ENCODE measurements around the gene BTLA. TPM values are rescaled to one million over a fixed set of nuclear protein-coding genes. Genes with fewer than 3 reads are reported as not detected.

BTLA gene
- polyA plus RNA-seq, 3 donors = 0.05 TPM; not detected in 2

DNA sequence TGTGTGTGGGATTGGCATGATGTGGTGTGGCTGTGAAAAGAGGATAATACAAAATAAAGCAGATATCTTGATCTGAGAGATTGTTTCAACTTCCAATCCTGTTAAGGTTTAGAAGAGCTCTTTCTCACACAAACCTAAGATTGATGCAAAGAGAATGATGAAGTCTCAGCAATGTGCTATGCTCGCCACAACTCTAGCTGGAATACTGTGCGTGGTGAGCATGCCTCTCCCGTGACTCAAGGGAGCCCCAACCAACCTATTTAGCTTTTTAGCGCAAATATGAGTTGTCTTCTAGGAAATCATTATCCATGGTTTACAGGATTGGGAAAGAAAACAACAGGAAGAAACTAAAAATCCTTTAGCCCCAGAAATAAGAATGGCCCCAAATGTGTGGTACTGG lies 28.5 kb downstream of the BTLA start:
- no peaks in the 10 kb centered on the region for H4K20me1 ChIP-seq (ENCODE audit: insufficient read depth, low read length)
- no peak overlapping the region for H3K4me2 ChIP-seq (replicated peaks; ENCODE audit: extremely low read depth, low read length, poor library complexity, severe bottlenecking)
- Mint-ChIP-seq H3K4me3 (no peak overlapping the region), H3K4me1 (peaks cover 56% of the 10 kb centered on the region), H3K27me3 (ENCODE audit: low read depth in 3 of 3) (peaks cover 0 to 4% (median 0%) of the 10 kb centered on the region in 3 donors), H3K36me3 (no peaks in the 10 kb centered on the region), H3K27ac (no peak overlapping the region), H3K9me3 (peaks cover 0 to 3% (median 2%) of the 10 kb centered on the region in 7 donors)
- no peak overlapping the region for H3K9ac ChIP-seq (ENCODE audit: insufficient read depth, low read length, poor library complexity, severe bottlenecking)
- H3K4me1 ChIP-seq (ENCODE audit: control insufficient read depth in 1 of 2, insufficient read depth in 2 of 2, low read length in 2 of 2) = peaks cover 38 to 42% of the 10 kb centered on the region in 2 donors
- no peaks in the 10 kb centered on the region for H3K9me3 ChIP-seq (replicated peaks in 1 of 2; ENCODE audit: control insufficient read depth in 1 of 2, insufficient read depth in 1 of 2, low read length in 2 of 2)
- TF ChIP-seq, protein P1, sequence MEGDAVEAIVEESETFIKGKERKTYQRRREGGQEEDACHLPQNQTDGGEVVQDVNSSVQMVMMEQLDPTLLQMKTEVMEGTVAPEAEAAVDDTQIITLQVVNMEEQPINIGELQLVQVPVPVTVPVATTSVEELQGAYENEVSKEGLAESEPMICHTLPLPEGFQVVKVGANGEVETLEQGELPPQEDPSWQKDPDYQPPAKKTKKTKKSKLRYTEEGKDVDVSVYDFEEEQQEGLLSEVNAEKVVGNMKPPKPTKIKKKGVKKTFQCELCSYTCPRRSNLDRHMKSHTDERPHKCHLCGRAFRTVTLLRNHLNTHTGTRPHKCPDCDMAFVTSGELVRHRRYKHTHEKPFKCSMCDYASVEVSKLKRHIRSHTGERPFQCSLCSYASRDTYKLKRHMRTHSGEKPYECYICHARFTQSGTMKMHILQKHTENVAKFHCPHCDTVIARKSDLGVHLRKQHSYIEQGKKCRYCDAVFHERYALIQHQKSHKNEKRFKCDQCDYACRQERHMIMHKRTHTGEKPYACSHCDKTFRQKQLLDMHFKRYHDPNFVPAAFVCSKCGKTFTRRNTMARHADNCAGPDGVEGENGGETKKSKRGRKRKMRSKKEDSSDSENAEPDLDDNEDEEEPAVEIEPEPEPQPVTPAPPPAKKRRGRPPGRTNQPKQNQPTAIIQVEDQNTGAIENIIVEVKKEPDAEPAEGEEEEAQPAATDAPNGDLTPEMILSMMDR (IDR thresholded peaks at IDR 0.05) = no peak
- intact Hi-C loops (cut with micrococcal nuclease) = no loop called here
- H3K79me2 ChIP-seq (ENCODE audit: insufficient read depth, low read length) = no peaks in the 10 kb centered on the region
- WGBS (ENCODE audit: insufficient coverage) = no CpG with 5 or more reads among the region's 4 CpGs
- H3K36me3 ChIP-seq (replicated peaks in 1 of 2; ENCODE audit: control insufficient read depth in 1 of 2, insufficient read depth in 2 of 2, low read length in 2 of 2) = no peaks in the 10 kb centered on the region
- no peak overlapping the region for H3K27ac ChIP-seq (ENCODE audit: low read depth in 1 of 2, low read length in 2 of 2)
- H2AFZ ChIP-seq (ENCODE audit: insufficient read depth, low read depth, low read length, poor library complexity, severe bottlenecking) = no peak overlapping the region
- H3K27me3 ChIP-seq (ENCODE audit: control insufficient read depth in 2 of 2, insufficient read depth in 2 of 2, low read length in 2 of 2) = no peaks in the 10 kb centered on the region
- H3K4me3 ChIP-seq (replicated peaks in 1 of 3; ENCODE audit: low read depth in 2 of 3, low read length in 3 of 3) = no peak overlapping the region
- no peak for DNase-seq

DNA sequence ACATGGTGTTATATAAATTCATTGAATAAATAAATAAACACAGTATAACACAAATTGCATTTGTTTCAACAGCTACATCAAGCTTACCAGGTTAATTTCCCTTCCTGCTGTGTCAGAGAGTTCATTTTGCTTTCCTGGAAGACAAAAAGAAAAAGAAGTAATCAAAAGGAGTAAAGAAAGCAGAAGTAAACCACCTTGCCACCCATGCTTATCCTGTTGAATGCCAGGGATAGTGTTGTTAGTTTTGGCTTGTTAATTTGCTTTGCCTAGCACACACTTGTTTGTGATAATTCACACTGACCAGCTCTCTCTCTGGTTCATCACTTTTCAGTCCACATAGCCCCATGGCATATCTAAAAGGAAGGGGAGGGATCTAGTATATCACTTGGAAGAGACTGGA lies 29.6 kb downstream of the BTLA start:
- Histone ChIP-seq H4K20me1 (ENCODE audit: insufficient read depth, low read length) (no peaks in the 10 kb centered on the region), H3K27me3 (ENCODE audit: control insufficient read depth in 2 of 2, insufficient read depth in 2 of 2, low read length in 2 of 2) (no peaks in the 10 kb centered on the region), H3K27ac (ENCODE audit: low read depth in 1 of 2, low read length in 2 of 2) (no peak overlapping the region), H3K4me1 (ENCODE audit: control insufficient read depth in 1 of 2, insufficient read depth in 2 of 2, low read length in 2 of 2) (peaks cover 34 to 40% of the 10 kb centered on the region in 2 donors), H3K4me3 (replicated peaks in 1 of 3; ENCODE audit: low read depth in 2 of 3, low read length in 3 of 3) (no peak overlapping the region), H3K9me3 (replicated peaks in 1 of 2; ENCODE audit: control insufficient read depth in 1 of 2, insufficient read depth in 1 of 2, low read length in 2 of 2) (no peaks in the 10 kb centered on the region), H3K4me2 (replicated peaks; ENCODE audit: extremely low read depth, low read length, poor library complexity, severe bottlenecking) (no peak overlapping the region), H3K79me2 (ENCODE audit: insufficient read depth, low read length) (no peaks in the 10 kb centered on the region), H3K9ac (ENCODE audit: insufficient read depth, low read length, poor library complexity, severe bottlenecking) (no peak overlapping the region), H2AFZ (ENCODE audit: insufficient read depth, low read depth, low read length, poor library complexity, severe bottlenecking) (no peak overlapping the region), H3K36me3 (replicated peaks in 1 of 2; ENCODE audit: control insufficient read depth in 1 of 2, insufficient read depth in 2 of 2, low read length in 2 of 2) (no peaks in the 10 kb centered on the region)
- H3K9me3 Mint-ChIP-seq = peaks cover 0 to 3% (median 0%) of the 10 kb centered on the region in 7 donors
- intact Hi-C loops (cut with micrococcal nuclease) = no loop called here
- no peak overlapping the region for H3K27ac Mint-ChIP-seq
- TF ChIP-seq, protein P1 (IDR thresholded peaks at IDR 0.05) = no peak
- H3K4me3 Mint-ChIP-seq = no peak overlapping the region
- peaks cover 56% of the 10 kb centered on the region for H3K4me1 Mint-ChIP-seq
- no peaks in the 10 kb centered on the region for H3K36me3 Mint-ChIP-seq
- DNase-seq = no peak
- peaks cover 0 to 4% (median 0%) of the 10 kb centered on the region in 3 donors for H3K27me3 Mint-ChIP-seq (ENCODE audit: low read depth in 3 of 3)

Measured in CD14-positive monocyte (primary cell).